Measurements from ENCODE around the gene GSDMA.

The GSDMA gene

DNA sequence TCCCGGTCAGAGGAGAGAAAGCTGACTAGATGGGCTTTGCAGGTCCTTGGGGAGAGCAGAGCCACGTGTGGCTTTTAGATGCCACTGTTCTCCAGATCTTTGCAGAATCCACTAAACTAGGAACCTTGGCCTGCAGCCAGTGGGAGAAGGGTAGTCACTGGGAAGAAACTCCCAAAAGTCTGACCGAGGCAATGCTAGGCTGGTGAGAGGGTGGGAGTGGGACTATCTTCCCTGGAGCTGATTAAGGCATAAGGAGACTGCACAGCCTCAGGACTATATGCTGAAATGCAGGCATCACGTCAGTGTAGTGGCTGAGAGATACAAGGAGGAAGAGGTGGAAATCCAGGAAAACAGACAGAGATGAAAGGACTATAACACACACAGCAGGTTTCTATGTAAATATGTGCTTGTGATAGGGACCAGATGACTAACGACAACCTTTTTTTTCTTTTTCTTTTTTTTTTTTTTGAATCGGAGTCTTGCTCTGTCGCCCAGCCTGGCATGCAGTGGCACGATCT lies 2.2 kb upstream of the GSDMA start:
- no peak for DNase-seq (ENCODE audit: low read depth)

DNA sequence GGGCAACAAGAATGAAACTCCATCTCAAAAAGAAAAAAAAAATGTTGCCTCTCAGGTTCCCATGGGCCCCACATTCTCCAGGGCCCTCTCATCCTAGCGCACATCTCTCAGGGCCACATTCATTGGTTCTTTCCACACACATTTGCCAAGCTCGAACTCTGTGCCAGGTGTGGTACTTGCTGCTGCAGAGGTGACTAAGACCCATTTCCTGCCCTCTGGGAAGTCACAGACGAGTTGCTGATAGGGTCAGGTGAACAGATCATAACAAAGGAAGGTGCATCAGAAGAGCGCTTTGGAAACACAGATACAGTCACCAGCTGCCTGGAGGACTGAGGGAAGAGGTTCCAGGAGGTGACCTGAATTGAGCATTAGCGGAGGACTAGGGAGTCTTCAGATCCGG lies 1.0 kb downstream of the GSDMA start:
- DNase-seq (ENCODE audit: low read depth) = no peak

DNA sequence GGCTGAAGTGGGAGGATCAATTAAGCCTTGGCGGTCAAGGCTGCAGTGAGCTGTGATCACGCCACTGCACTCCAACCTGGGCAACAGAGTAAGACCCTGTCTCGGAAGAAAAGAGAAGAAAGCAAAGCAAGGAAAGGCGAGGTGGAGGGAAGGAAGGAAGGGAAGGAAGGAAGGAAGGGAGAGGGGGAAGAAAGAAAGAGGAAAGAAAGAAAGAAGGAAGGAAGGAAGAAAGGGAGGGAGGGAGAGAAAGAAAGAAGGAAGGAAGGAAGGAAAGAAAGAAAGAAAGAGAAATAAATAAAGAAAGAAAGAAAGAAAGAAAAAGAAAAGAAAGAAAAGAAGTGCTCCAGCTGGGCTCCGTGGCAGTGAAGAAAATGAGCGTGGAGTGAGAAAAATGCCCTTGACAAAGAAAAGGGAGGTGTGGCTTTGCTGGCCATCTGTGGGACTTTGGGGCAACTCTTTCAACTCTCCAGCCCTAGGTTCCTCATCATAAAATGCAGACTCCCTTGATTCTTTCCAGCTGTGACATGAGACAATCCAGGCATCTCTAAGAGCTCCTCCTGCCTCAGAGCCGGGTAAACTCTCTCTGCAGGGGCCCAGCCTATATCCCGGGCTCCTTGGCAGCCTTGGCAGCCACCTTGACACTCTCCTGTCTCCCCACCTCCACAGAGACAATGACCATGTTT lies 2.4 kb downstream of the GSDMA start:
- DNase-seq (ENCODE audit: low read depth) = no peak

DNA sequence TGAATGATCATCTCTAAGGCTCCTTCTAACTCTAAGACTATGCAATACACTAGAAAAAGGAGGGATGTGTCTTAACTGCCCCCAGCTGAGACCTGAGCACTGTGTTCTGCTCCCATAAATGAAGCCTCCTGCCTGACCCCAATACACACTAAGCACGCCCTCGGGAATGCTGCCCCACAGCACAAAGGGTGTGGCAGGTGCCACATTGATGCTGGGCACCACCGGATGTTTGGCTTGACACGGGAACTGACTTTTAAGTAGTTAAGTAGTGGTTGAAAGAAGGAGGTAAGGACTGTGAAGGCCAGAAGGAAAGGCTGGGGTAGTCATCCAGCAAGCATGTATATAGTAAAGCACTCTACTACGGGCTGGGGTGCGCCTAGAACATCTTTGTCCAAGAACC lies 4.0 kb downstream of the GSDMA start:
- DNase-seq (ENCODE audit: low read depth) = no peak

DNA sequence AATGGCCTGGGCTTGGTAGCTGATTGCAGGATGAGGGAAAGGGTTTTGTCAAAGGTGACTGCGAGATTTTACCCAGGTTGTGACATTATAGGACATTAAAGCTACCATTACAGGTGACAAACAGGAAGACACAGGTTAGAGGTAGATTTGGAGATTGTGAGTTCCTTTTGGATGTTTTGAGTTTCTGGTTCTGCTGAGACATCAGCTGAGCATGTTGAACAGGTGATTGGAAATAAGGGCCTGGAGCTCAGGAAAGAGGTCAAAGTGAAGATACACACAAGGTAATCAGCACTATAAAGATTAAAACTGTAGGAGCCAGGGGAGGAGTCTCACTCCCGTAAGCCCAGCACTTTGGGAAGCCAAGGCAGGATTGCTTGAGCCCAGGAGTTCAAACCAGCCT lies 6.0 kb downstream of the GSDMA start:
- no peak for DNase-seq (ENCODE audit: low read depth)

DNA sequence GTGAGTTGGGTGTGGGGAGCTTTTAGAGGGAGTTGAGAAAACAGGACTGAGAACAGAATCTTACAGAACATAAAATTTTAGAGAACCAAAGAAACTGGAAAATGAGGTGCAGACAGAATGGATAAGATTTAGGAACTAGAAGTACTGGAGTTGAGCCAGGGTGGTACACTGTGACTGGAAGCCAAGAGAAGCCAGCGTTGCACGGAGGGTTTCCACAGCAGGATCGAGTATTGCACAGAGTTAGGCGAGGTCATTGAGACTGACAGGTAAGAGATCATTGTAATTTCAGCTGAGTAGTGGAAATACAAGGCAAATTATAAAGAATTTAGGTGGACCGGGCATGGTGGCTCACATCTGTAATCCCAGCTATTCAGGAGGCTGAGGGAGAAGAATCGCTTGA lies 6.6 kb downstream of the GSDMA start:
- DNase-seq (ENCODE audit: low read depth) = no peak

DNA sequence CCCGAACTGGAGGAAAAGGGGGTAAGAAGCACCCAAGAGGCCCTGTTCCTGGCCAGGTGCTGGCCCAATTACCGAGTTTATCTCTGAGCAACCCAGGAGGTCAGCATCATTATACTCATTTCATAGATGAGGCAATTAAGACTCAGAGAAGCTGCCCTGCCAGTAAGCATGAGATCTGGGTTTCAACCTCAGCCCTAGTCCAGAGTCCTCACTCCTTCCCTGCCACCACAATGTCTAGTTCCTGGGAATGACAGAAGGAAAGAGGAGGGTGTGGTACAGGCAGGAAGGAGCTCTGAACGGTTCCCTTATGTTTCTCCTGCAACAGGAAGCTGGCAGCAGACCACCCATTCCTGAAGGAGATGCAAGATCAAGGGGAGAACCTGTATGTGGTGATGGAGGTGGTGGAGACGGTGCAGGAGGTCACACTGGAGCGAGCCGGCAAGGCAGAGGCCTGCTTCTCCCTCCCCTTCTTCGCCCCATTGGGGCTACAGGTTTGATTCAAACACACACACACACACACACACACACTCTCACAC lies 7.4 kb downstream of the GSDMA start:
- DNase-seq (ENCODE audit: low read depth) = no peak

DNA sequence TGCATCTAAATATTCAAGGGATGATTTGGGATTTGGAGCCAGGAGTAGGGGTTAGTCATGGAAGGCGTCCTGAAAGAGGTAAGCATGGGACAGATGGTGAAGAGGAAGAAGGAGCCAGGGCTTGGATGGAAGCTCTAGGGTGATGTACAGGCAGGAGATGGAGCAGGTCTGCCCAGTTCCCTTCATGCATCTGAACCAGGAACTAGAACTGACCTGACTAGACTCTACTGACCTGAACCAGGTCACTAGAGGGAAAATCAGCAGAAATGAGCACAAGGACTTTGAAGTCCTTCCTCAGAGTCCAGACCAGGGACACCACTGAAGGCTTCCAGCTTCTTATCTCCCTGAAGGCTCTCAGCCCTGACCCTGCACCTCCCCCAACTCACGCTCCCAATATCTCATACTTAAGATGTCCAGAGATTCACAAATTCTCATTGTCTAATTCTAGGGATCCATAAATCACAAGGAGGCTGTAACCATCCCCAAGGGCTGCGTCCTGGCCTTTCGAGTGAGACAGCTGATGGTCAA lies 8.3 kb downstream of the GSDMA start:
- DNase-seq (ENCODE audit: low read depth) = no peak

DNA sequence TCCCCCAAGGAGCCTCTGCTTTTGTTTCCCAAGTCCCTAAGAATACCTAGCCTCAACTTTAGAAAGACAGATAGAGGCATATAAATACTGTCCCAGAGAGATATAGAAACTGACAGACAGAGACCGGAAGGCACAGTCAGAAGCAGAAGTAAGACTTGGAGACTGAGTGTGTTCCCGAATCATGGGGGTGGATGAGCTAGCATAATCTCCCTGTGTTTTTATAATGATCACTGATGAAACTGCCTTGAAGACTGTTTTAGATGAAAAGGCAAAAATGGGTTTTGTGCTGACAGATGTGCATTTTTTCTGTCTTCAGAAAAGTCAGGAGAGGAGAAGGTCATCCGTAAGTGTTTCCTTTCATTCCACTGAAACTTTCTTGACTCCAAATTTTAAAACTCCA lies 9.5 kb downstream of the GSDMA start:
- no peak for DNase-seq (ENCODE audit: low read depth)

DNA sequence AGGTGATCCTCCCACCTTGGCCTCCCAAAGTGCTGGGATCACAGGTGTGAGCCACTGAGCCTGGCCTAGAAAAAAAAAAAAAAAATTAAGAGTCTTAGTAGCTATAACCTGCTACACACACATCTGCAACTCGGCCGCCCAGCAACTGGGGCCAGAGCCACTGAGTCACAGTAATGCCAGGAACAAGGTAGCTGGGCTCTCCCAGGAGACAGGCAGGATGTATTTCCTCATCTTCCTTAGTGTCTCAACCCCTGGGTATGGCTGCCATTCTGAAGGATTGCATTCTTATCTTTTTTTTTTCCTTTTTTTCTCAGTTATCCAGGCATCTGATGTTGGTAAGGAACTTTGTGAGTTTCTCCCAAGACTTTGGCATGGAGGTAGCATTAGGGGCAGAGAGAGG lies 10.7 kb downstream of the GSDMA start:
- no peak for DNase-seq (ENCODE audit: low read depth)

DNA sequence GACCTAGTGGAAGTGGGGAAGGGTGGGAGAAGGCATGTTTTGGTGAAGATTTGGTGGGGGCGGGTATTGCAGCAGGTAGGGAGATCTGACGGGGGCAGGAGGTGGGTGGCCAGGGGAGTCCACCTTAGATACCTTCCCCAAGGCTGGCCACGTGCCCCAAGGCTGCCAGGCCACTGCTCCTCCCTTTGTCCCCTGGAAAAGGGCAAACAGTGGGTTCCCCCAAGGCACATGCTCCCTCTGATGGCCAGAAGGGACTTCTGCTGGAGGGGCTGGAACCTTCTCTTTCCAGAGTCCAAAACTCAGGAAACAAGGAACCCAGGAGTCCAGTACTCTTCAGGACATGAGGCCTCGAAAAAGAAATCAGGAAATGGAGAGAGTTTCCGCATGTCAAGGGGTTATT lies 11.6 kb downstream of the GSDMA start:
- no peak for DNase-seq (ENCODE audit: low read depth)

DNA sequence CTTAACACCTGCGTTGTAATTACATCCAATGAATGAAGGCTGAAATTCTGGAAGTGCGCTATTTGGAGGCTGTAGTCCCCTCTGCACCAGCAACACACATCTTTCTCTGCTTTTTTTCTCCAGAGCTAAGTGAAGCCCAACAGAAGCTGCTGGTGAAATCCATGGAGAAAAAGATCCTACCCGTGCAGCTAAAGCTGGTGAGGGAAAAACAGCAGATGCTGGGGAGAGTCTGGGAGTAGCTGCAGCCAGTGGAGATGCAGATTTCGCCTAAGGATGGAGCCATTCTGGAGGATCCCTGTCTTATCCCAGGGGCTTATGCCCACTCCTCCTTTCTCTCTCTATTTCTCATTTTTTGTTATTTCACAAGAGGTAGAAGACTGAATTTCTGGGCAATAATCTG lies 13.0 kb downstream of the GSDMA start:
- DNase-seq (ENCODE audit: low read depth) = no peak

DNA sequence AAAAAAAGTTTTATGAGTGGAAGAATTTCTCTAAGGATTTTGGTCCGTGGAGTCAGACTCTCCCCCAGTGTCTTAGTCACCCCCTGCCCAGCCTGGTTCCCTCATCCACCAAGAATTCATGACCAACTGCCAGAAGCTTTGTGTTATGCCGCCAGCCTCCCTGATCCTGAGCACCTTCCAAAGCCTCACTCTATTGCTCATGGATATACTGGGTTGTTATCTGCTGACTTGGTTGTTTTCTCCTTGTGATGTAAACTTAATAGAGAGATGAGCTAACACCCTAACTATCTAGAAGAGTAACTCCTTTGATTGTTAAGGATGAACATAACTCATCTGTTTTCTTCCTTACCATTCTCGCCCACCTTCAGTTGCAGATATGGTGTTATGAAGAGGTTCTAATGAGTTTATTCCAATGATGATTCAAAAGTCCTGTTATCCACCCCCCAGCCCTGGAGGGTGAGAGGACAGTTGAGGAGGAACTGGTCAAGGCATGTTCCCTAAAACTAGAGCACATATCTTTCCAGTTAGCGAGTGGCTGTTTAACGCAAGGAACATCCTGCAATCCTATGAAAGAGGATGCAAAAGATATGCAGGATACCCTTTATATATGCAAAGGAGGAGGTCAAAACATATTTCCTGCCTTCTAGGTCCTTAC lies 16.3 kb downstream of the GSDMA start:
- DNase-seq (ENCODE audit: low read depth) = no peak

DNA sequence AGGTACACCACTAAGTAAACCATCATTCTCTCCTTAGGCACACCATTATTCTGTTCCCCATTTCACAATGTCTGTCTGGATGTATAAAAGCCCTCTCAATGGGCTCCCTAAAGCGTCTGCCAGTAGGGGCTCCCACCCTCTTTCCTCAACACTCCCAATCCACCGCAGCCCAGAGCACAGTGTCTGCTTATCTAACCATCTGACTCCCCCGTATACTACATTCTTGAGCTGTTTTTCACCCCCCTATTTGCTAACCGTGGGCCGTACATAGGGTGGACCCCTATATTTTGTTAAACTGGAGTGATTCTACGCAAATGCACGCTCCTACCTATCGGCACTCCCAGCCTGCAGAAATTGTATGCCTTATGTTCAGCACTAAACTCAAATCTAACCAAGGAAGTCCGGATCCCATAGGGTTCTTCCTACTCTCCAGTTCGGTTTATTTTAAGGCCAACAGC lies 17.1 kb downstream of the GSDMA start:
- DNase-seq (ENCODE audit: low read depth) = no peak

DNA sequence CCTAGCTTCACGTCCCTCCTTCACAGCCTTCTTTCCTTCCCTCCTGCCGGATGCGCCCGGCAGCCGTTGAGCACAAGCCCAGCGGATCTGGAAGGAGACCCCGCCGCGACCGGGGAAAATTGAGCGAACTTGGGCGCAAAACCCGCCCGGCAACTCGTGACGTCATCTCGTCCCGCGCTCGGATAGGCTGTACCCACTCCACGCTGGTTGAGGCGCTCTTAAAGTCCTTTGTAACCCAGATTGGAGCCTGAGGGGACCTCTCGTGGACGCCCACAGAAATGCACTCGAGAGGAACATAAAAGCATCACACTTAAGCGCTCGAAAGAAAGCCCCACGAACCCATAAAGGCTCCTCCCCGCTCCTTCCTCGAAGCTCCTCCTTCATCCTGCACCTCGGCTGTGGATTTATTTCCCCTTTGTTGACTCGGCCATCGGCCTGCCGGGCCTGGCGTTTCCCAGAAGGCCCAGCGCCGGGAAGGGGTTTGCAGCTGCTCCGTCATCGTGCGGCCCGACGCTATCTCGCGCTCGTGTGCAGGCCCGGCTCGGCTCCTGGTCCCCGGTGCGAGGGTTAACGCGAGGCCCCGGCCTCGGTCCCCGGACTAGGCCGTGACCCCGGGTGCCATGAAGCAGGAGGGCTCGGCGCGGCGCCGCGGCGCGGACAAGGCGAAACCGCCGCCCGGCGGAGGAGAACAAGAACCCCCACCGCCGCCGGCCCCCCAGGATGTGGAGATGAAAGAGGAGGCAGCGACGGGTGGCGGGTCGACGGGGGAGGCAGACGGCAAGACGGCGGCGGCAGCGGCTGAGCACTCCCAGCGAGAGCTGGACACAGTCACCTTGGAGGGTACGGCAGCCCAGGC lies 17.8 kb downstream of the GSDMA start, which contains the start of gene PSMD3:
Gene PSMD3 (plus strand): TSS at position 457 of the 856 bp plus-strand sequence. CDS start 164 bp downstream, at position 621.
- peak; percentile 97 for DNase-seq (ENCODE audit: low read depth)

DNA sequence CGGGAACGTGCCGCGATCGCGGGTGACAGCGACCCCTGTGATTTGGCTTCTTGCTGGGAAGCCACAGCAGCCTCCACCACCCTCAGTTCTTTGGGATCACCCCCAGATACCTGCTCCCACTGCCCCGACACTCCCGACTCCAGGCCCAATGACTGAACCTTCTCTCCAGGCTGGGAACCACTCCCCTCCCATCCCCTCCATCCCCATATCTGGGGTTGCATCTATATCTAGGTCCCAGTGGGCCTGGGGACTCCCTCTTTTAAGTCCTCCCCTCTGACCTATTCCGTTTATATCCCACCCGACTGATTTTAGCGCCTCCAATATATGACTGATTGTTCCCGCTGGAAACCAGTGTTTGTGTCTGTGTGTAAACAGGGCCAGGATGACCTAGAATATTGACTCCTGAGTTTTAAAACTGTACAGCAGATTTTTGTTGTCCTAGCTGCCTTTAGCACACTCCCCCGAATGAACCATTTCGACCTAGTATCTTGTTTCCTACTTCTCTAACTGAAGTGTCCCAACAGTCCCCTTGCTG lies 18.5 kb downstream of the GSDMA start:
- no peak for DNase-seq (ENCODE audit: low read depth)

DNA sequence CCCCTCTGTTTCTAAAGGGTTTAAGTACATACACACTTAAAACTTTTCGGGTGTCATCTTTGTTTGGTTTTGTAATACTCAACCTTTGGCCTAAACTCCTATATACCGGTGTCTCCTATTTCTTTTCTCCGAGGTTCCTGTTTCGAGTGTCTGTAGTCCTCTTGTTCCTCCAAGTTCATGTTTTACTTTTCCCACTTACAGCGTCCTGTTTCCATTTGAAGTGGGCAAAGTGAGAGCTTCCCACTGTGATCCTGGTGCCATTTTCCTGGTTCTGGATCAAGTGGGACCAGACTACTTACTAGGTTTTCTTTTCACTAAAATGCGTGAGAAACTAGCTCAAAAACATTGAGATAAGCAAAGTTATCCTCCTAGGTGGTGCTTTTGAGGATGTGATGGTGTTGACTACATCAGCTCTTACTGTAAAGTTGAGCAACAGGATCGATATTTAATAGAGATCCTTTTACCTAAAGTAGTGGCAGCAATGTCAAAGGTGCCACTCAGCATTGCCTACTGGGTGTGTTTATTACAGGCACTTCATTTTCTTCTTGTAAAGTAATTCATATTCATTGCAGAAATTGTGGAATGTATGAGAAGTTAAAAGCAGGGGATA lies 19.1 kb downstream of the GSDMA start:
- DNase-seq (ENCODE audit: low read depth) = no peak

DNA sequence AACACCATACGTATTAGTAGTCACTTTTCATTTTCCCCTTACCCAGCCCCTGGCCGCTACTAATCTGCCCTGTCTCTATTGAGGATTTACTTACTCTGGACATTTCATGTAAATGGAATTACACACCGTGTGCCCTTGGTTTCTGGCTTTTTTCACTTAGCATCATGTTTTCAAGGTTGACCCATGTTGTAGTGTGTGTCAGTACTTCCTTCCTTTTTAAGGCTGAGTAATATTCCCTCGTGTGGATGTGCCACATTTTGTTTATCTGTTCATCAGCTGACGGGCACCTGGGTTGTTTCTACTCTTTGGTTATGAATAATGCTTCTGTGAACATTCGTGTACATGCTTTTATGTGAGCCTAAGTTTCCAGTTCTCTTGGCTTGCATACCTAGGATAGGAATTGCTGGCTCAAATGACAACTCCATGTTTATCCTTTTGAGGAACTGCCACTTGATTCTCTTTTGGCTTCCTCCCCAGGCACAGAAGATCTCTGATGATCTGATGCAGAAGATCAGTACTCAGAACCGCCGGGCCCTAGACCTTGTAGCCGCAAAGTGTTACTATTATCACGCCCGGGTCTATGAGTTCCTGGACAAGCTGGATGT lies 25.5 kb downstream of the GSDMA start:
- DNase-seq (ENCODE audit: low read depth) = no peak

DNA sequence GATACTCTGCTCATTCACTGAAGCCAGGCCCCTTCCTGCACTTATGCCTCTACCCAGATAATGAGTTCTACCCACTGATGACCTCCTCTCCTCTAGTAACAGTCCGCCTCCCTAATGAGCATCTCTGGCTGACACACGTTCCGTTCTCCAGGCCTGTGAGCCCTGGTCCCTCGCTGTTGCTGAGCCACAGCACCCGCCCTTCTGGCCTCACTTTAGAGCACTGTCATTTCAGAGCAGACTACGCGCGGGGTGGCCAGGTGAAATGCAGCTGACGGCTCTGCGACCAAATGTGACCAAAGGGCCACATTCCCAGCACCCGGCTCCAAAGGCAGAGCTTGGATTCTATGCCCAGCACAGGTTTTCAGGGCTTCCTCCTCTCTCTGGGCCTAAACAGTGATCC lies 31.6 kb downstream of the GSDMA start:
- DNase-seq (ENCODE audit: low read depth) = no peak

DNA sequence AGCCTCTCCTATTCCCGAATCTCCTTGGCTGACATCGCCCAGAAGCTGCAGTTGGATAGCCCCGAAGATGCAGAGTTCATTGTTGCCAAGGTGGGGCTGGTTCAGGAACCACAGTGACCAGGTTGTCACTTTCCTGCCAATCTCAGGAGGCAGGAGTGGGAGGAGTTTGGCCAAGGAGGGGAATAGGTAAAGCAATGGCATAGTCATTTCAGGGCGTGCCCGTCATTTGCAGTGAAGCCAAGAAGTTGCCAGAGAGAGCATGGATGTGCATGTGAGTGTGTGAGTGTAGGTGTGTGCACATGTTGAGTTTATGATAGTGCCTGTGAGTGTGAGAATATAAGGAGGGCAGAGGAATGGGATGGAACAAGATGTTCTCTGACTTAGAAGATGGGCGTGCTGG lies 32.6 kb downstream of the GSDMA start:
- no peak for DNase-seq (ENCODE audit: low read depth)

DNA sequence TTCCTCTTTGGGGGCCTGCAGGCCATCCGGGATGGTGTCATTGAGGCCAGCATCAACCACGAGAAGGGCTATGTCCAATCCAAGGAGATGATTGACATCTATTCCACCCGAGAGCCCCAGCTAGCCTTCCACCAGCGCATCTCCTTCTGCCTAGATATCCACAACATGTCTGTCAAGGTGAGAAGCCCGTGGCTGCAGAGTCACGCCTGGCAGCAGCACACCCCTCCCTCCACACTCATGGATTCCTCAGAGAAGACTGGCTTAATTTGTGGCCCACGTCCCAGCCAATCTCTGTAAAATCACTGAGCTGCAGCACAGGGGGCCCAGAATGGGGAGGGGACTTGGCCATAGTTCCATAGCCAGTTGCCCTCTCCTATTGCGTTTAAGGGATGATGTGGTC lies 33.4 kb downstream of the GSDMA start:
- no peak for DNase-seq (ENCODE audit: low read depth)

Measured in activated T-cell treated with anti-CD3 and anti-CD28 coated beads for 24 hours (primary cell).